AG04450 (cell line): ENCODE results near the gene VSIG1. TPM values are rescaled to one million over a fixed set of nuclear protein-coding genes. Genes with fewer than 3 reads are reported as not detected.

Experiments used
- CTCF ChIA-PET: fragments of 300-600, 350-600 bp; formaldehyde crosslinking; extraction: SDS; loops from one replicate; lab custom pipeline; 2022; ENCODE audit warnings: antibody characterized with exemption, inconsistent platforms; lab: Charles Lee
- POLR2A ChIA-PET: fragments of 350-600 bp; formaldehyde crosslinking; extraction: SDS; loops from one replicate; lab custom pipeline; 2021; ENCODE audit warnings: antibody characterized with exemption, inconsistent platforms; lab: Yijun Ruan, JAX
- DNase-seq: peaks from one replicate; pipeline ENCODE4 v3.0.0-alpha.2; 2011; ENCODE audit warnings: low read depth, low spot score
- H3K27ac ChIP-seq: one replicate; pipeline ENCODE4 v1.5.1; 2012; ENCODE audit warnings: low read depth, low read length, control low read depth
- H3K27me3 ChIP-seq: one replicate; pipeline ENCODE4 v1.6.0; 2012; ENCODE audit warnings: low read length; ENCODE audit not compliant: control insufficient read depth, insufficient read depth
- H3K4me3 ChIP-seq: 2 replicates; pipeline ENCODE4 v1.5.1; 2011; ENCODE audit warnings: mild to moderate bottlenecking, low read depth, low read length, control low read depth
- H3K9me3 ChIP-seq: 2 replicates; pipeline ENCODE4 v1.5.1; 2012; ENCODE audit warnings: low read length; ENCODE audit not compliant: control insufficient read depth, insufficient read depth
- CTCF ChIP-seq: IDR thresholded peaks from 2 replicates; pipeline ENCODE4 v1.5.1; 2011; ENCODE audit warnings: low read depth, low read length, control low read depth, inconsistent platforms
- polyA plus RNA-seq: library from polyadenylated mRNA; depleted of rRNA; stranded (reverse); fragments of >200 nt; gene quantifications from 2 replicates; pipeline ENCODE4 v1.2.3, GENCODE V29; 2011

VSIG1 gene
- polyA plus RNA-seq, 1 experiment: 0.10 TPM

GRCh38 chrX:108018656-108019381 is 26.0 kb upstream of the VSIG1 start:
- ChIA-PET CTCF (no interaction called here), POLR2A (no interaction called here)
- Histone ChIP-seq H3K27me3 (no peaks in the 10 kb centered on the region), H3K27ac (no peak overlapping the region), H3K4me3 (no peak overlapping the region), H3K9me3 (no peaks in the 10 kb centered on the region)
- TF ChIP-seq CTCF: no peak
- no peak for DNase-seq

GRCh38 chrX:108019382-108019875 is 25.4 kb upstream of the VSIG1 start:
- TF ChIP-seq CTCF: no peak
- Histone ChIP-seq H3K4me3 (no peak overlapping the region), H3K27ac (no peak overlapping the region), H3K27me3 (no peaks in the 10 kb centered on the region), H3K9me3 (no peaks in the 10 kb centered on the region)
- ChIA-PET CTCF (interaction anchor here (1.2 to 3.1 kb wide), 5 partner anchors 14 to 53 kb away, joined by 3 to 25 read pairs (median 5); no protein-coding TSS in a partner anchor), POLR2A (no interaction called here)
- DNase-seq: no peak

- Histone ChIP-seq H3K27ac (no peak overlapping the region), H3K9me3 (no peaks in the 10 kb centered on the region), H3K4me3 (no peak overlapping the region), H3K27me3 (no peaks in the 10 kb centered on the region)
- DNase-seq: no peak
- peak; percentile 49 for TF ChIP-seq CTCF
- CTCF ChIA-PET: interaction anchor here (0.6 to 3.1 kb wide), 10 partner anchors 10 to 107 kb away, joined by 3 to 25 read pairs (median 4); no protein-coding TSS in a partner anchor
- POLR2A ChIA-PET: no interaction called here
Observed at GRCh38 chrX:108020631-108021030, 24.2 kb upstream of the VSIG1 start.

GRCh38 chrX:108022491-108023089 is 22.3 kb upstream of the VSIG1 start:
- no peak for DNase-seq
- no peaks in the 10 kb centered on the region for H3K9me3 ChIP-seq
- TF ChIP-seq CTCF: no peak
- H3K27me3 ChIP-seq: no peaks in the 10 kb centered on the region
- H3K27ac ChIP-seq: no peak overlapping the region
- ChIA-PET CTCF (interaction anchor here (0.7 to 3.1 kb wide), 3 partner anchors 48 to 545 kb away, joined by 3 to 25 read pairs (median 3); no protein-coding TSS in a partner anchor), POLR2A (no interaction called here)
- no peak overlapping the region for H3K4me3 ChIP-seq

- no peak overlapping the region for H3K4me3 ChIP-seq
- no peaks in the 10 kb centered on the region for H3K27me3 ChIP-seq
- ChIA-PET CTCF (no interaction called here), POLR2A (no interaction called here)
- H3K9me3 ChIP-seq: no peaks in the 10 kb centered on the region
- TF ChIP-seq CTCF: no peak
- no peak overlapping the region for H3K27ac ChIP-seq
- DNase-seq: no peak
Observed at GRCh38 chrX:108025376-108025775, 19.5 kb upstream of the VSIG1 start.
